CD4-positive, alpha-beta T cell treated with Interleukin-17A for 1 hour (primary cell): ENCODE data around the gene CBARP.

Experiments used
- DNase-seq: peaks from one replicate; pipeline ENCODE4 v3.0.0-alpha.2; 2020

CBARP gene

DNA sequence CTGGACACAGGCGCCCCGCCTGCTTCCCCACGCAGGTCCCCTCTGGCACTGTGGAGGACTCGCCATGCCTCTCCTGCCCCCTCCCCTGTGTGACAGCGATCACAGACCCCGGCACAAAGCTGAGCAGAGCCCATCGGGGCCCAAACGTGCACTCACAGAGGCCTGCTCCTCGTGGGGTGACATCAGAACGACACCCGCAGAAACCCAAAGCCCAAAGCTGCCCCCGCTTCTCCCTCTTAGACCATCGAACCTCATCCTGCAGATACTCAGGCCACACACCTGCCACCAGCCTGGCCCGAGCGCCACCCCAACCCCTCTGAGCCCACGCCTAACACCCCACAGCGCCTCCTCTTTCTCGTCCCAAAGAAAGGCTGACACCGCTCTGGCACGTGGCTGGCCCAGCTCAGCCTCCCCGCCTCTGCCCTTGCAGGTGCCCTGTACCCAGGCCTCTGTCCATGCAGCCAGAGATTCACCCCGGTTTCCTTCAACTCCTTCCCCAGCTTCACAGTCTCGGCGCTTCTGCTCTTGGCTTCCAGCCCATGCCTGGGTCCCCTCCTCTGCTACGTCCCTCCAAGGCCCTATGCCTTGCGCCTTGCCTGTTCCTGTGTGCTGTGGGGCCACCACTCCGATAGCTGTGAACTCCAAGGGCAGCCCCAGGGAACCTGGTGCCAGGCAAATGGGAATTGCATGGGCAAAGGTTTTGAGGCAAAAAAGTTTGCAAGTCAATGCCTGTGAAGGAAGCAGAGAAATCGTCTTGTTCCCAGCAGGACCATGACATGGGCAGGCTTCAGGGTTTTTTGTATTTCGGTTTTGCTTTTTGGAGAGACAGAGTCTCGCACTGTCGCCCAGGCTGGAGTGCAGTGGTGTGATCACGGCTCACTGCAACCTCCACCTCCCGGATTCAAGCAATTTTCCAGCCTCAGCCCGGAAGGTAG is 831 bp upstream of the CBARP start:
- peak; percentile 14 for DNase-seq

DNA sequence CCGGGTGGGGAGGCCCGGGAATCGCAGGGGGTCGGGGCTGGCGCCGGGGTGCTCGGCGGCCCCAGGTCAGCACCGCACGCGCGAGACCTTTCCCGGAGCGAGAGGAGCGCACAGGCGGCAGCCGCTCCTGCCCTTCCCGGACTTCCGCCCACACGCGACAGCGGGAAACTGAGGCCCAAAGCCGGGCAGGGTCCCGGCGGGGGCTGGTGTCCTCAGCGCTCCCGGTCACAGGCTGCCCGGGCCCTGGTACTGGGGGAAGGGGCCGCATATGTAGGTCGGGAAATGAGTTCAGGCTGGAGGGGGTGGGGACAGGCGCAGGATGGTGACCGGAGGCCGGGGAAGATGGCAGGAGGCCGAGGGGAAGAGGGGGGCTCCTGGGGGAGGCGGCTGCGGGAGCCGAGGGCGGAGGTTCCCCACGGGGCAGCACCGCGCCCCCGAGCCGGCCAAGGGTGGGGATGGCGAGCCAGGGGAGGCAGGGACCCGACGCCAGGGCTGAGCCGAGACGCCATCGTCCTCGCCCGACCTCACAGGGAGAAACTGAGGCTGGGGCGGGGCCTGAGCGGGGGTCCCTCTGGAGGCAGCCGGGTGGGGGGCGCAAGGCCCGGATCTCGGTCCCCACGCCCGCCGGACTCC is 662 bp downstream of the CBARP start:
- peak; percentile 16 for DNase-seq

DNA sequence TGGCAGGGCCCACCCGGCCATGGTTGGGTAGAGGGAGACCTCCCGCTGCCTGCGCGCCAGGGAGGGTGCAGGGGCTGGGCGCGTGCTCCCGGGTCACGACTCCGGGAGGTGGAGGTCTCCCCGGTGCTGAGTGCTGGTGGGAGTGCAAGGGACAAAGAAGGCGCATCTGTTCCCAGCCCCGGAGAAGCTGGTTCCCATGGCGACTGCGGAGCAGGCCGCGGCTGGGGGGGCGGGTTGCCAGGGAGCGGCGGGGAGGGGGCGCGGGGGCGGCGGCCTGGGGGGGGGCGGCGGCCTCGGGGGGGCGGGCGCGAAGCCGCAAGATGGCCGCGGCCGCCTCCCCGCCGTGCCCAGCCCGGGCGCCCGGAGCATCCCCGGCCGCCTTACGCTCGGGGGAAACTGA is 1.2 kb downstream of the CBARP start:
- DNase-seq, result no peak

DNA sequence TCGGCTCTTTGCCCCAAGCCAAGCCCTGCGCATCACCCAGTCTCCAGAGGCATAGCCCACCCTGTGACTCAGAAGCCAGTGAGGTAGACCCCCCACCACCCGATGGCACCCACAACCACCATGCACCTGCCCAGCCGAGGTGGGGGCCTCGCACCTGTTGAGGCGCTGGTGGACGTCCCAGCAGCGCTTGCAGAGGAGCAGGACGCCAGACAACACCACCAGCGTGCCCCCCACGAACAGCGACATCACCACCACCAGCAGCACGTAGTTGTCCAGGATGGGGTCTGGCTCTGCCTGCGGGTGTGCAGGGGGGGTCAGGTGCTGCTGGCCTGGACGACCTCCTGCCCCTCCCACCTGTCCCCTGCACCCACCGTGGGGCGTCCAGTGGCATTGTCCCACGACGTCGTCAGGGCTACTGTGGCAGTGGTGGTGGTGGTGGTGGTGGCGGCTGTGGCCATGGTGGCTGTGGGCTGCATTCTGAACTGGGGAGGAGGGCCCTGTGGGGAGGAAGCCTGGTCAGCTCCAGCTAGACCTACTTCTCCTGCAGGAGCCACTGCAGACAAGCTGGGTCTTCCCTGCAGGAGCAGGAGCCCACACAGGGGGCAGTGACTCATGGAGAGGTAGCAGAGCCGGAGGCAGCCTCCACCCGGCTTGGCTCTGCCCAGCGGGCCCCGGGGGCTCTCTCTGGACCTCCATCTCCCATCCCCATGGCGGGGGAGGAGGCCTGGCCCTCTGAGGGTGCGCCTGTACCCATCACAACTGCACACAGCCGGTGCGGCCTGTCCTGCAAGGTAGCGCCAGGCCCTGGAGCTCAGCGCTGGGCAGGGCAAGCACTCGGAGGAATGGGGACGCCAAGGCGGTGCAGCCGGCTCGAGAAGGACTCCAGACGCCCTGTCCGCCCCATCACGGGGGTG is 1.9 kb downstream of the CBARP start:
- no peak for DNase-seq

DNA sequence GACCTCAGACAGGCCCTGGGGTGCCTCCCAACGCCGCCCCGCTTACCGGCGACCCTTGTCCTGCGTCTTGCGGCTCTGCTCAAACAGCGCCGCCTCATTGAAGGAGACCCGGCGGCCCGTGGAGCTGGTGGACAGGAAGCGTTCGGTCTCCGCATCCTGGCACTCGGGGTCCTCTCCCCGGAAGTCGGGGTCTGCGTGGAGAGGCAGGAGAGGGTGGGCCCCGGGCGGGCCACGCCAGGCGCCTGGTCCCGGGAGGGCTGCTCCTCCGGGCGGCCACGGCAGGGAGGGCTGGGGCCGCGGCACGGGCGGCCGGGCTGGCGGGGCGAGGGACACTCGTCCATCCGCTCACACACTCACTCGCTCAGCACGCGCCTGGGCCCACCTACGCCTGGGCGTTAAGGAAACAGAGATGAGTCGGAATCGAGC is 2.8 kb downstream of the CBARP start:
- DNase-seq, result no peak

DNA sequence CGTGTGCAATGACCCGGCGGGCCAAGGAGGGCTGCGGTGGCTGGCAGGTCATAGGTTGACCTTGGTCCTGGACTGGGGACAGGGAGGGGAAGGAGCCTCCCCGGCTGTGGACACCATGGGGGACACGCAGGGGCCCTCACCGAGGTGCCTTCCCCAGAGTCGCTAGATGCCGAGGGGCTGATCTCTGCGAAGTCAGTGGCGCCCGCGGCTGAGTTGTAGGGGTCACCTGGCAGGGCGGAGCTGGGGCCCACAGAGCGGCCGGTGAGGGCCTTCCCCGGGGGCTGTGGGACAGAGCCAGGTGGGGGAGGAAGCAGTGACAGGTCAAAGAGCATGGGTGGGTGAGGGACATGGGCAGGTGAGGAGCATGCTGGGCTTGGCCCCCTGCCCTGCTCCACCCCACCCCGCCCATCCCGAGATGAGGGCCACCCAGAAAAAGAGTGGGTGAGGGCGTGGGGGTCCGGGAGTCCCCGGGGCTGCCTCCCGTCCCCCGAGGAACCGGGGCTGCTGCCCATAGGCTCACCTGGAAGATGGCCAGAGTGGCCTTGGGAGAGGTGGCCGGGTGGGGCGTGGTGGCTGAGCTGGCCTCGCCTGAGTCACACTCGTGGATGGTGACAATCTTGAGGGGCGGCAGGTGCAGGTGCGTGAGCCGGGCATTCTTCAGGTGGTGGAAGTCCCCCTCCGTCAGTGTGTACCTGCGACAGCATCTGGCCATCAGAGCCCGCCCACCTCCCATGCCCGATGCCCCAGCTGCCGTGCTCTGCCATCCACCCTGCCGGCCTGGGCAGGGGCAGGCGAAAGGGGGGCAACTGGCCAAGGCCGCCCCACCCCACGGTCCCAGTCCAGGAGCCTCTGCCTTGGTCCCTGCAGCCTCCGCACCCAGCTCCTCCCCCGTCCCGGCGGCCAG is 3.5 kb downstream of the CBARP start:
- no peak for DNase-seq

DNA sequence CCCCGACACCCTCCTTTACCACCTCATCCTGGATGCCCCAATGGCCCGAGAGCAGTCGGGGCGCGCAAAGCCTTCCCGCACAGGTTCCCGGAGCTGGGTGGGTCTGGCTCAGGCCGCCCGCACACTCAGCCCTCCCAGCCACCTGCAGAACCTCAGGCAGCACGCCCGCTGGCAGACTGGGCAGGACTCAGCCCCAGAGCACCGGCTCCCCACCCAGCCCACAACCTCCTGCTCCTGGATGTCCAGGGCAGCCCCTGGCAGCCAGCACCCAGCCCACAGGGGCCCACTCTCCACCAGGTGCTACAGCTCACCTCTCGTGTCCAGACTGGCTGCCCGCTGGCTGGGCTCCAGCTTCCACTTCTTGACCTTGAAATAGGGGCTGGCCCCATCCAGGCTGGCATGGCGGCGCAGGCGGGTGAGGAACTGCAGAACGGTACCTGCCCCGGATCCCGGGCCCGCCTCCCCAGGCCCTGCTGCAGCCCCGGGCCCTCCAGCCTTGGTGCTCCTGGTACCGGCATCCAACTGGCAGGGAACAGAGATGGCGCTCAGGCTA is 4.6 kb downstream of the CBARP start:
- no peak for DNase-seq

DNA sequence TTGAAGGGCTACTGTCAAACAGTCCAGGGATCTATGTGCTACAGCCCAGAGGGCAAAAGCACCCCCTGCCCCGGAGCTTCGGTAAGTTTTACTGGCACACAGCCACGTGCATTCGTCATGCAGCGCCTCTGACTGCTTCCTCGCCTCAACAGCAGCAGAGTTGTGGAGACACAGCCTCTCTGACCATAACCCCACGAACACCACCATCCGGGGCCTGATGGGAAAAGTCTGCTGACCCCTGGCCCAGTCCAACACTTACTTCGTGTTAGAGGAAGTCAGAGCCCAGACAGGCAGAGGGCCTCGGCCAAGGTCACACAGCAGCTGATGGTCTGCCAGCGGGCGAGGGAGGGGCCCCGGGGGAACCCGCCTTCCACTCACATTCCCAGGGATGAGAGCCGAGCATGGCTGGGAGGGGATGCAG is 5.1 kb downstream of the CBARP start:
- DNase-seq, result no peak

DNA sequence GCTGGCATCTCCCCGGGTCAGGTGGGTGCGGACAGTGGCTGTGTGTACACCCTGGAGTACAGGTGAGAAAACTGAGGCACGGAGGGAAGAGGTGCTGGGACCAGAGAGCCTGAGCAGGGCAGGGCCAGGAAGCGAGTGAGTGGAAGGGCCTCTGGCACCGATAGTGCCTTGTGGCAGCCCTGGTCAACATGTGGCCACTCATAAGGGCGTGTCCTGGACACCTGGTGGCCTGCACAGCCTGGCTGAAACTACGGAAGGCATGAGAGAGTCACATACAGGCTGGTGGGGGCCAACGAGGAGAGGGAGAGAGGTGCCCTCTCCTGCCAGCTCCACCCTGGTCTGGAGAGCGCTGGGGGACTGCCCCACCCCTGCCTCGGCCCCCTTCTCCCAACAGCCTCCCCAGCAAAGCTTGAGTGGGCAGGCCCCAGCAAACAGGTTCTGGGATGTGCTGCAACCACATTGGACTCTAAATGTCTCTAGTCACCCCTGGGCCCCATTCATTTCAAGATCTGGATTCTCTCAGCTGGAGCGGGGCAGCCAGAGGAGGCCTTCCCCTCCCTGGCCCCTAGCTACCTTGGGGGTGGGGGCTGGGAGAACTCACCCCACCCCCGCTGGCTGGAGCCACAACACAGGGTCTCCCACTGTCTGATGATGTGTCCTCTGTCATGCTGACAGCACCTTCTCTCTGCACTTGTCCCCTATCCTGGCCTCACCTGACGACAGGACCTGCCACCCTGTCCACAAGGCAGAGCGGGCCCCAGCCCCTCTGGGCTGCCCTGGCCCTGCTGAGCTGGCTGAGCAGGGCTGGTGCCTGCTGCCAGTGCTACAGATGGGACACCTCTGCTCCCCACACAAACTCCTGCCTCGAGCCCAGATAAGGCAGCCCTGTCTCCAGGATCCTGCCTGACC is 5.8 kb downstream of the CBARP start:
- DNase-seq, result no peak

DNA sequence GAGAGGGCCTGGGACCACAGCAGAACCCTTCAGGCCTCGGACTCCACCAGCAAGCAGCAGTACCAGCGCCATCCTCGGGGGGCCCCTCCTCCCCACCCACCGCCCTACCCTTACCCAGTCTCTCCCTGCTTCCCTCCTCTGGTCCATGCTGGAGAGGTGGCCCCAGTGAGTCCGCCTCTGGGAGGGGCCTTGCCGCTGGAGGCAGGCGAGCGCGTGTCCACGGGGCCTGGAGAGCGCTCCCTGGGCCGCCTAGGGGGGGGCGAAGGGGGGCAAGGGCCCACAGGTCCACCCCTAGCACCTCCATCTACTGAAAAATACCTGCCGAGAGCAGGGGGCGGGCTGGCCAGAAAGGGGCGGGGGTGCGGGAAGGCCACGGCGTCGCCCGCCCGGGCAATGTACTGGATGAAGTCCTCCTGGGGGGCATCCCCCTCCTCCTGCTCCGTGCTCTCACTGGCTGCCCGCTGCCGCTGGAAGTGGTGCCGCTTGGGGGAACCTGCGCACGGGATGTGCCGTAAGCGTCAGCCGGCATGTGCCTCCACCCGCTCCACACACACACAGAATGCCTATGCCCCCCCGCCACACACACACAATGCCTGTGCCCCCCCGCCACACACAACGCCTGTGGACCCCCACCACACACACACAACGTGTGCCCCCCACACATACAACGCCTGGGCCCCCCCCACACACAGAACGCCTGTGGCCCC is 6.9 kb downstream of the CBARP start:
- no peak for DNase-seq

DNA sequence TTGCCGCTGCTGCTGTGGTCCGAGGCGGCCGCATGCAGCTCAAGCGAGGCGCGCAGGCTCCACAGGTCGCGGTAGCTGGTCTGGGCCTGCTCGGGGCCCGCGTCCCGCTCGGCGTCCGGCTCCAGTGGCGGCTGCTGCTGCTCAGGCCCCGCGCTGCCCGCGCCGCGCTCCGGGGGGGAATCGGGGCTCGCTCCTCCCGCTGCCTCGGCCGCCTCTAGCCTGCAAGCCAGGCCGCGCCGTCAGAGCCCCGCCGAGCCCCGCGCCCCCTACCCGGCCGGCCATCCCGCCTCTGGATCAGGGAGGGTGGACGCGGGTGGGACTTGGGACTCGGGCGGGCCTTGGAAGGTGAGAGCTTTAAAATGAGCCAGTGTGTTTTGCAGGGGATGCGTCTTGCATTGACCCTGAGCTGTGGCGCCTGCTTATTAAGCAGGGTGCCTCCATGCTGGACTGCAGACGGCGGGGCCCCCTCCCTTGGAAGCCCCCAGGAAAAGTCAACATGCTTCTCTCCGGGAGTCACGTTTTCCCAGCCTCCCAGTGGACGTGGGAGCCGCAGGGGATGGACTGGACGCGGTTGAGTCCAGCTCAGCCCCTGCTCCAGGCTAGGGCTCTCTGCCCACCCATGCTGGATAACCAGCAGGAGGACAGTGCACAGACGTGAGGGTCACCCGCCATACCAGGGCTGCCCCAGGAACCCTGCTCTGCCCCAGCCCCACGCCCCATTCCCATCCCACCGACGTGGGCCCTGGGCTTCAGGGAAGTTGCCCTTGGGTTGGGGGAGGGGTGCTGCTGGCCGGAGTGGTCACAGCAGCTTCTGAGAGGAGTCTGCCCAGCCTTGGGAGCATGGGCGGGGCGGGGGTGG is 7.7 kb downstream of the CBARP start:
- no peak for DNase-seq

DNA sequence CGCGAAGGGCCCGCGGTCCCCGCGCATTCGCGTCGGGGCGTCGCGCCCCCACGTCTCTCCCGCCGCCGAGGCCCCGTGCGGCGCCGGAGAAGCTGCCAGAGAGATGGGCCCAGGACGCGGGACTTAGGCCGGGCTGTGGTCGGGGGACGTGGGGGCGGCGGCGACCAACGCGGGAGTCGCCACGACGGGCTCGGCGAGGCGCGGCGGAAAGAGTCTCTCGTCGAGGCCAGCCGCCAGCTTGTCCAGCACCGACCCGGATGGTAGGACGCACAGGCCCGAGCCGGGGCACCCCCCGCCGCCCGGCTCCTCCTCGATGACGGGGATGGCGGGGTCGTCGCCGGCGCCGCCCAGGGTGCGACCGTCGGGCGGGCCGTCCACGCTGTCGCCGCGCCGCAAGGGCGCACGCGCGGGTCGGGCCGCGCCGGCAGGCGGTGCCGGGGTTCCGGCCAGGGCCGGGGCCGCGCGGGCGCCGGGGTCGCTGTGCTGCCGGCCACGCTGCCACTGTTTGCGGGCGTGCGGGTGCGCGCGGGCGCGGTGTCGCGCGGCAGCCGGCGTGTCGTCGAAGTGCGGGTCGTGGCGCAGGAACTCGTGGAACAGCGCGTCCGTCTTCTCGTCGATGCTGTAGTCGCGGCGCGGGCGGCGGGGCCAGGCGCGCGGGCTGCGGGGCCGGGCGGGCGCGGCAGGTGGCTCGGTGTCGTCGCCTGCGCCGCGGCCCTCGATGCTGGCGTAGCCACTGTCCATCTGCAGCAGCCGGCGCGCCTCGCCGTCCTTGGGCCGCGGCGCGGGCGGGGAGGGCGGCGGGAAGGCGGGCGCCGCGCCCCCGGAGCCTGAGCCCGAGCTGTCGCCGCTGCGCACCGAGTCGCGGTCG is 8.5 kb downstream of the CBARP start:
- DNase-seq, result no peak

DNA sequence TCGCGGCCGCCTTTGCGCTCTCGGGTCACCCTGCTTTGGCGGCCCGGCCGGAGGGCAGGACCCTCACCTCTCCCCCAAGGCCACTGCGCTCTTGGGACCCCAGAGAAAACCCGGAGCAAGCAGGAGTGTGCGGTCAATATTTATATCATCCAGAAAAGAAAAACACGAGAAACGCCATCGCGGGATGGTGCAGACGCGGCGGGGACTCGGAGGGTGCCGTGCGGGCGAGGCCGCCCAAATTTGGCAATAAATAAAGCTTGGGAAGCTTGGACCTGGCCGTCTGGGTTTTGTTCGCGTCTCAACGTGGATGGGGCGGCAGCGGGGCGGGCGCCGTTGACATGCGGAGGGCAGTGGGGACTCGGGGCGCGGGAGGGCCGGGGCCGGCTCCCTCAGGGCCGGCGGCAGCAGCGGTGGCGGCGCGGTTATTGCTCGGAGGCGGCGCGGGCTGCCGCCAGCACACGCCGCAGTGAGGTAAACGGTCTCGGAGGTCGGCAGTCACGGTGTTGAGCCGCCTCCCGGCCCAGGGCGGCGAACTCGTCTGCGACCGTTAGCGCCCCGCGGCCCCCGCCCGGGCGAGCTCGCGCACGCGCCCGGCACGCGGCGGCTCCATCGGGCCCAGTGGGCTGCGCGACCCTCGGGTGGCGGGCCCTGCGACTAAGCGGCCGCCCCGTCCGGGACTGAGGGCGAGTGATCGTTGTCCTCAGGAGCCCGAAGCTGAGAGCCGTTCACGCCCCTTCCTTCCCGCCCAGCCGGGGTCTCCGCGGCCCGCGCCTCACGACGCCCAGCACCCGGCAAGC is 9.4 kb downstream of the CBARP start:
- DNase-seq, result no peak

DNA sequence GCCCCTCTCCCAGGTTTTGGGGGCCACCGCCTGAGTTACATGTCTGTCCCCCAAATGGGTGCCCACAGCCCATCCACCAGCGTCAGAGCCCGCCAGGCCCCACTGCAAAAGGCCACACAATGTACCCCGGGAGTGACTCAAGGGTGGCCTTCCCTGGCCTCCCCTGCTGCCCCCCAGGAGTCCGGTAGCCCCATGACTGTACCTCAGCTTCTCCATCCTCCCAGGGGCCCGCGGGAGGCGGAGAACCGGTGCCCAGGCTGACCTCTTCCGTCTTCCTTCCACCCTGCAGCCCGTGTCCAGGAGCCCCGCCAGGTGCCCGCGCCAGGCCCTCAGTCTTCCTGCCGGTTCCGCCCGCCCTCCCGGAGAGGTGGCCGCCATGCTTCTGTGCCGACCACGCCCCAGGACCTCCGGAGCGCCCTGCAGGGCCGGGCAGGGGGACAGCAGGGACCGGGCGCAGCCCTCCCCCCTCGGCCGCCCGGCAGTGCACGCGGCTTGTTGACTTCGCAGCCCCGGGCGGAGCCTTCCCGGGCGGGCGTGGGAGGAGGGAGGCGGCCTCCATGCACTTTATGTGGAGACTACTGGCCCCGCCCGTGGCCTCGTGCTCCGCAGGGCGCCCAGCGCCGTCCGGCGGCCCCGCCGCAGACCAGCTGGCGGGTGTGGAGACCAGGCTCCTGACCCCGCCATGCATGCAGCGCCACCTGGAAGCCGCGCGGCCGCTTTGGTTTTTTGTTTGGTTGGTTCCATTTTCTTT is 10.3 kb downstream of the CBARP start:
- no peak for DNase-seq

DNA sequence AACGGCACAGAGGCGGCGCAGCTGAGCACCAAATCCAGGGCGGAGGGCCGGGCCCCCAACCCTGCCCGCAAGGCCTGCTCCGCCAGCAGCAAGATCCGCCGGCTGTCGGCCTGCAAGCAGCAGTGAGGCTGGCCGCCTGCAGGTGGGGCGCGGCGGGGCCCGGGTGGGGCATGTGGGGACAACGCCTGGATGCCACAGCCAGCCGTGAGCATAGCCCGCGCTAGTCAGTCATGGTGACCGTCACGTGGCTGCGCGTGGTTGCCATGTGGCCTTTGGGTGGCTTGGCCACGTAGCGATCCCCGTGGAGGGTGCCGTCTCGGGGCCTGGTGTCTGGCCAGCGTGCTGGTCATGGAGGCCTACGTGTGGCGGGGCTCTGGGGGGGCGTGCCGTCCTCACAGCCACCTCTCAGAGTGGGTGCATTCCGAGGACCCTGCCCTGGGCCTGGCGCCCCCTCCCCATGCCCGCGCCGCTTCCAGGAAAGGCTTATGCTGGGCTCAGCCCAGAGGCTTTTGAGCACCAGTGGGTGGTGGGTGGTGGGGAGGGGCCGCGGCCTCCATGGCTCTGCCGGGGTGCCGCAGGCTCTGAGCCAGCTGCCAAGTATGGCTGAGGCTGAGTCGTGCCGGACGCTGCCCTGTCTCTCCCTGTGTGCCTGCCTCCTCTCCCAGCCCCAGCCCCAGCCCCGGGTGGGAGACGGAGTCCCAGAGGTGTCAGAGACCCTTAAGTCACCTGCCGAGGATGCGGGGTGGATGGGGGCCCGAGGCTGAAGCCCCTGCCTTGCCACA is 11.1 kb downstream of the CBARP start:
- no peak for DNase-seq

DNA sequence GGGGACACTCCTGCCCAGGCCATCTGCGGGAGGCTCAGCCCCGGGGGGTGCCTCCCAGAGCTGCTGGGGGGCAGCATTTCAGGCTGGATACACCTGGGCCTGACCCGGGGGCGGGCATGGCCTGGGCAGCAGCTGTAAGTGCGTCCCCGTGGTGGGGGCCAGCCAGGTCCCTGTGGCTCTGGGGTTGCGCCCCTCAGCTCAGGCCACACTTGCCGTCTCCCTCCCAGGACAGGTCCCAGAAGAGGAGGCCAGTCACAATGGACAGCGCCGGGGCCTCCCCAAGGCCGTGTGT is 11.6 kb downstream of the CBARP start:
- DNase-seq, result no peak
